HUES48 (cell line): Measurements from ENCODE around the gene NOTUM.
"Not testable (repeated sequence)": the region's sequence is repeated elsewhere in the genome, so short reads cannot be mapped to it uniquely, and the experiment has no call there.

ENCODE experiments used
- H3K27ac ChIP-seq: one replicate; pipeline ENCODE4 v1.7.0; 2013; ENCODE audit warnings: low read depth, low read length, inconsistent platforms
- H3K27me3 ChIP-seq: 2 replicates; pipeline ENCODE4 v1.6.1; 2013; ENCODE audit warnings: mild to moderate bottlenecking, low read length; ENCODE audit not compliant: control insufficient read depth, insufficient read depth
- H3K36me3 ChIP-seq: 2 replicates; pipeline ENCODE4 v1.6.1; 2013; ENCODE audit warnings: low read length; ENCODE audit not compliant: control insufficient read depth, insufficient read depth
- H3K4me1 ChIP-seq: 2 replicates; pipeline ENCODE4 v1.6.1; 2013; ENCODE audit warnings: mild to moderate bottlenecking, low read length; ENCODE audit not compliant: control insufficient read depth, insufficient read depth
- H3K4me3 ChIP-seq: 2 replicates; pipeline ENCODE4 v1.5.1; 2013; ENCODE audit warnings: mild to moderate bottlenecking, low read depth, low read length
- H3K9ac ChIP-seq: 2 replicates; pipeline ENCODE4 v1.6.1; 2013; ENCODE audit warnings: mild to moderate bottlenecking, low read depth, low read length, moderate library complexity
- H3K9me3 ChIP-seq: 2 replicates; pipeline ENCODE4 v1.6.1; 2013; ENCODE audit warnings: low read length; ENCODE audit not compliant: control insufficient read depth, insufficient read depth

Gene NOTUM

GRCh38 chr17:81983639-81984373, 22.8 kb upstream of the NOTUM start:
- Histone ChIP-seq H3K9me3 (no peaks in the 10 kb centered on the region), H3K4me1 (no peaks in the 10 kb centered on the region), H3K27ac (no peak overlapping the region), H3K36me3 (peaks cover 46% of the 10 kb centered on the region), H3K4me3 (no peak overlapping the region), H3K27me3 (no peaks in the 10 kb centered on the region), H3K9ac (no peak overlapping the region)

GRCh38 chr17:81983011-81983638, 22.1 kb upstream of the NOTUM start:
- H3K4me3 ChIP-seq = no peak overlapping the region
- no peaks in the 10 kb centered on the region for H3K4me1 ChIP-seq
- H3K27ac ChIP-seq = no peak overlapping the region
- no peak overlapping the region for H3K9ac ChIP-seq
- H3K36me3 ChIP-seq = peaks cover 46% of the 10 kb centered on the region
- no peaks in the 10 kb centered on the region for H3K27me3 ChIP-seq
- H3K9me3 ChIP-seq = no peaks in the 10 kb centered on the region

- H3K36me3 ChIP-seq = peaks cover 39% of the 10 kb centered on the region
- H3K4me3 ChIP-seq, H3K27me3 ChIP-seq, H3K9me3 ChIP-seq, H3K4me1 ChIP-seq, H3K9ac ChIP-seq, H3K27ac ChIP-seq: not testable (repeated sequence)
Observed at GRCh38 chr17:81981511-81981910, 20.5 kb upstream of the NOTUM start.

GRCh38 chr17:81980707-81981343, 19.8 kb upstream of the NOTUM start:
- H3K4me3 ChIP-seq = no peak overlapping the region
- H3K9ac ChIP-seq = no peak overlapping the region
- peaks cover 32% of the 10 kb centered on the region for H3K36me3 ChIP-seq
- peaks cover 12% of the 10 kb centered on the region for H3K27me3 ChIP-seq
- no peaks in the 10 kb centered on the region for H3K9me3 ChIP-seq
- no peak overlapping the region for H3K27ac ChIP-seq
- H3K4me1 ChIP-seq = no peaks in the 10 kb centered on the region

GRCh38 chr17:81980122-81980521, 19.1 kb upstream of the NOTUM start:
- Histone ChIP-seq H3K27me3 (peaks cover 18% of the 10 kb centered on the region), H3K9ac (no peak overlapping the region), H3K4me3 (no peak overlapping the region), H3K4me1 (no peaks in the 10 kb centered on the region), H3K36me3 (peaks cover 25% of the 10 kb centered on the region), H3K9me3 (no peaks in the 10 kb centered on the region), H3K27ac (no peak overlapping the region)

- Histone ChIP-seq H3K4me3 (peak overlapping the region; percentile 83; the same call in 1 of the 2 replicates), H3K36me3 (peaks cover 17% of the 10 kb centered on the region), H3K27ac (no peak overlapping the region), H3K9ac (no peak overlapping the region), H3K27me3 (peaks cover 24% of the 10 kb centered on the region), H3K9me3 (no peaks in the 10 kb centered on the region), H3K4me1 (no peaks in the 10 kb centered on the region)
Observed at GRCh38 chr17:81978524-81979298, 17.7 kb upstream of the NOTUM start.

GRCh38 chr17:81977211-81977808, 16.3 kb upstream of the NOTUM start, which contains the start of gene ASPSCR1:
TSS of gene ASPSCR1 (plus strand) at chr17:81977629. CDS start at chr17:81977647, 18 bp downstream.
- peak within 1 kb of the TSS; percentile 83 for H3K4me3 ChIP-seq
- peak within 1 kb of the TSS; percentile 94 for H3K9ac ChIP-seq
- H3K36me3 ChIP-seq = peaks cover 16% of the 10 kb centered on the region
- peak within 1 kb of the TSS; percentile 95 for H3K27ac ChIP-seq
- peaks cover 24% of the 10 kb centered on the region for H3K27me3 ChIP-seq
- no peaks in the 10 kb centered on the region for H3K4me1 ChIP-seq
- H3K9me3 ChIP-seq = peaks cover 3% of the 10 kb centered on the region; the same call in 1 of the 2 replicates

GRCh38 chr17:81976332-81977210, 15.6 kb upstream of the NOTUM start:
- H3K9ac ChIP-seq = peak overlapping the region; percentile 59
- H3K36me3 ChIP-seq = peaks cover 14% of the 10 kb centered on the region
- peaks cover 24% of the 10 kb centered on the region for H3K27me3 ChIP-seq
- H3K4me1 ChIP-seq = no peaks in the 10 kb centered on the region
- H3K9me3 ChIP-seq = peaks cover 3% of the 10 kb centered on the region; the same call in 1 of the 2 replicates
- peak overlapping the region; percentile 83 for H3K4me3 ChIP-seq
- H3K27ac ChIP-seq = no peak overlapping the region

- no peak overlapping the region for H3K27ac ChIP-seq
- H3K4me1 ChIP-seq = no peaks in the 10 kb centered on the region
- H3K36me3 ChIP-seq = no peaks in the 10 kb centered on the region
- H3K9me3 ChIP-seq = peaks cover 3% of the 10 kb centered on the region; the same call in 1 of the 2 replicates
- H3K4me3 ChIP-seq = no peak overlapping the region
- no peak overlapping the region for H3K9ac ChIP-seq
- H3K27me3 ChIP-seq = peaks cover 27% of the 10 kb centered on the region
Observed at GRCh38 chr17:81973432-81973831, 12.4 kb upstream of the NOTUM start.
